Measurements from ENCODE around the gene ST8SIA4.

The ST8SIA4 gene

GRCh38 chr5:100864931-100865330 lies 38.2 kb downstream of the ST8SIA4 start:
- no peak for DNase-seq

DNA sequence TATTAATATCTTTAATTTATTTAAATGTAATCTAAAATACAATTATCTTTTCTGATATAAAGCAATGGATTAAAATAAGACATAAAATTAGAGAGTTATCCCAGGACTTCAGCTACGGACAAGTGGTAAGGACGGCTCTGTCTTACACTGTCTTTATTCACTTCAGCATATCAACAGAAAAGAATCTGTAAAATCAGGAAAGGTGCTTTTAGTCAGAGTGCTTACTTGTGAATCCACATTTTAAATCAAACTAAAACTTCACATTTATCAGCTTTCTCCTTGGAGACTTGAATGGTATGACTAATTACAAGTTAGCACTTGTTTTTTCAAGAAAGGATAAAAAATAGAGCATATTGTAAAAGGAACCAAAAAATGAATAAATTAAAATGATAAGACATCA lies 39.3 kb downstream of the ST8SIA4 start:
- DNase-seq: no peak

- DNase-seq: no peak
These were observed 41.9 kb downstream of the ST8SIA4 start for GRCh38 chr5:100861148-100861547.

GRCh38 chr5:100860407-100860806 lies 42.7 kb downstream of the ST8SIA4 start:
- DNase-seq: no peak

DNA sequence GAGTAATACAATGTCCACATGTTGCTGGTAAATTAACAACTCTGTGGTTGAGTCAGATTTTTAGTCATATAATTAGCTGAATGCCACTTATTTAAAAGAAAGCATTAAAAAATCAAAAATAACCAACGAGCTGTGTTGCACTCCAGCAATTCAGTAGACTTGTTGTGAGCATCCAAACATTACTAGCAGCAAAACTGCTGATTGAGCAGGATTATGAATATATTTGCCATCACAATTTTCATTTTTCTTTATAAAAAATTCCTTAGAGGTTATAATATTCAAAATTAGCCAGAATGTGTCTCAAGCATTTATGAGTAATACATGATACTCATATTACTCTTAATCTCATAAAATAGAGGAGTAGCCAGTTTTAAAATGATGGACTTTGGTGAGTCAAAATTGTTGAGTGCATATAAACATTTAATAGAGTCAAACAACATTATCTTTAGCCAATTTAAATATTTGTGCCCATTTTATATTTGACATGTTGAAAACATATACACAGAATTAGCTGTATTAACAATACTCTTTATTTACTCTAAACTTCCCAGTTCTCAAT lies 44.0 kb downstream of the ST8SIA4 start:
- no peak for DNase-seq

DNA sequence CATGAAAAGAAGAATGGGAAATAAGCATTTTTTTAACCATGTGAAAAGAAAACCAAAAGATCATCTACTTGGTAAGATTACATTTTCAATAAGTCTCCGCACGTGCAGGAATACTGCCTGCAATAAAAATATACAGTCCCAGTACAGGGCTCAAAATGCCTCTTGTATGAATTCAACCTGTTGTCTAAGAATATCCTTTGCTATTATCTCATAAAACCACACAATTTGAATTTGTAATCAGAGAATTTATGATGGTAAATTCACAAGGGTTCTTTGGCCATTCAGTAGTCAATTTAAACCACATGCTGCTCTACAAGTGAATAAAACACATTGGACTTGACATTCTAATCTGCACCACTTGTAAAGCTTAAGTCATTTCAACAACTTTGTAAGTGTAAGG lies 46.6 kb downstream of the ST8SIA4 start:
- no peak for DNase-seq

DNA sequence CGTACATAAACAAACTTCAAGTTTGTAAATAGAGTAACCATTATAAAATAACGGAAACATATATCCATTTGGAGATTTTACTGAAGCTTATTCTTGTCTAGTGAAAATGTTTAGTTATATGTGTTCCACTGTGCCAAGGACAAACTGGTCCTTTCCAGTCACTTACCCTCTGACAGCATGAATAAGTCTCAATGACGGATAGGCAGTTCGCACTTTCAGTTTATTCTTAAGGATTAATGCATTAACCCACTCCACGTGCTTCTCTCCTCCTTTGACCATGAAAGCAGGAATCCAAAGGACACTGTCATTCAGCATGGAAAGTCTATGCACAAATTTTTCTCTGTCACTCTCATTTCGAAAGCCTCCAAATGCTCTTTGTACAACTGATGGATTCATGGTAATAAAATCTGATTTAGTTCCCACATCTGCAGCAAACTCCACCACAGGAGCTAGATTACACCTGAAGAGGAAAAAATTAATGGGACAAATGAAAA lies 47.1 kb downstream of the ST8SIA4 start:
- no peak for DNase-seq

DNA sequence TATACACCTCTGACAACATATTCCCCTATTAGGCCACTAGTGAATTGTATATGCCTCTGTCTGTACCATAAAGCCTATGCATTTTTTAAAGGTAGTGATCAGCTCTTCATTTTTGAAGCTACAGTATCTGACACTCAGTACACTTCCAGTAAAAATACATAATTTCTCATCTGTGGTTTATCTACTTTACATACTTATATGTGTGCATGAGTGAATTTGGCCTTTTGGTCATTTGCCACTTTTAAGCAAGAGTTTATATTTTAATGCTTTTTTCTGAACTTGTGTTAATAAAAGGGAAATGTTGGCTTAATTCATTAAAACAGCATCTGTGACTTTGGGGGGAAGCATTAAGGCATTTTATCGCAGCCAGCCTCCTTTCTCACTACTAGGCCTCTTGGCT lies 47.8 kb downstream of the ST8SIA4 start:
- DNase-seq: no peak

GRCh38 chr5:100854591-100854990 lies 48.5 kb downstream of the ST8SIA4 start:
- DNase-seq: no peak

DNA sequence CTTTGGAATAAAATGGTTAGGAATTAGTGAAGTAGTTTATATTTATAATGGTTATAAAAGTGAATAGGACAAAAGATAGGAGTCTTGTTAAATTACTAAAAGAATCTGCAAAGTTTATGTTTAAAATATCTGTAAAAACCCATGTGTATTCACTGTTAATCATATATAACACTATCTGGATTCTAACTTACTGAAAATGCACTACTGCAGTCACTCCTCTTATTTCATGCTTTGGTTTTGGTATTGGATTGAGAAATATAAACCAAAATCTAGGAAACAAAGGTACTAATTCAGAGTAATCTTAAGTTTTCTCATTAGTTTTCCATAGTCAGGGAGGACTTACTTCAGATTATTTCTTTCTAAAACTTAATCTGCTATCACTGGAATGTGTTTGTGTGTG lies 49.5 kb downstream of the ST8SIA4 start:
- DNase-seq: no peak

- no peak for DNase-seq
These were observed 50.1 kb downstream of the ST8SIA4 start for GRCh38 chr5:100852988-100853449.

DNA sequence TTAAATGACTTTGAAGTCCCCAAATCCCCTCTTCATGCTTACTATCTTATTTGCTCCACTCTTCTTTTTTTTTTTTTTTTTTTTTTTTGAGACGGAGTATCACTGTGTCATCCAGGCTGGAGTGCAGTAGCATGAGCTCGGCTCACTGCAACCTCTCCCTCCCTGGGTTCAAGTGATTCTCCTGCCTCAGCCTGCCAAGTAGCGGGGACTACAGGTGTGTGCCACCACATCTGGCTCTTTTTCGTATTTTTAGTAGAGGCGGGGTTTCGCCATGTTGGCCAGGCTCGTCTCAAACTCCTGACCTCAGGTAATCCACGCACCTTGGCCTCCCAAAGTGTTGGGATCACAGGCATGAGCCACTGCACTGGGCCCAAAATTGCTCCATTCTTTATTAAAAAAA lies 51.0 kb downstream of the ST8SIA4 start:
- DNase-seq: no peak

- DNase-seq: no peak
These were observed 56.3 kb downstream of the ST8SIA4 start for GRCh38 chr5:100846772-100847171.

DNA sequence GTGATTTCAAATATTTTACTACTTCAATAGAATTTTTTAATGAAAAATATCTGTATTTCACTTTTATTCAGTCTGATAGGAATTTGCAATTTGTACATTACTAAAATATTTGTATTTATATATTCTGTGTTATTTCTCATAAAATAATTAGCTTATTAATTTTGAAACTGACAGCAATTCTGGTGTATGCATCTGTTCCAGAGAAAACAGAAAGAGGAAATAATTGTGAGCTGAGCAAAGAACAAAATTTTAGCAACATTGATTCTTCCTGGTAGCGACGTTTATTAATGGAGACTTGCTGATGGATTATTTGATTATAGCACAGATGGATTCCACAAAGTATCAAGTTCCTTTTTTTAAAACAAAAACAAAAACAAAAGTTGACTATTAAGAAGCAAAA lies 61.0 kb downstream of the ST8SIA4 start:
- no peak for DNase-seq

DNA sequence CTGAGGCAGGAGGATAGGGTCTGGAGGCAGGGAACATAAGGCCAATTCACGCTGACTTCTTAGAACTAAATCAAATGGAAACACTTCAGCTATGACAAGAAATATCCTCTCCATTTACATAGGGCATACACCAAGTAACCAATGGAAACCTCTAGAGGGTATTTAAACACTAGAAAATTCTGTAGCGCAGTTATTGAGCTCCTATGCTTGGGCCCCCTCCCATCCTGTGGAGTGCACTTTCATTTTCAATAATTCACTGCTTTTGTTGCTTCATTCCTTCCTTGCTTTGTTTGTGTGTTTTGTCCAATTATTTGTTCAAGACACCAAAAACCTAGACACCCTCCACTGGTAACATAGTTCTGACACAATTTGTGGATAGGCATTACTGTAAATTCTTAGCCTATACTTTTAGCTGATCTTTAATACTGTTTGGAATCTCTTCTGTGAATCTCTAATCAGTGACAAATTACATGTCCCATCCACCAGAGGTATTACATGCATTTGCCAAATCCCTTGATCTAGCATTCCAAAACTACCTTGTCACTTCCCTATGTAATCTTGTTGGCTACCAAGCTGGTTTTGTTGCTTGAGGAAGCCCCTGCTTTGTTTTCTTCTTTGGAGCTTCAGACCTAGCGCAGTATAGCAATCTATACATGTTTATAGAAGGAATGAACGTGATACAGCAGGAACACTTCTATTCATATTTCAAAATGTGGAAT lies 61.6 kb downstream of the ST8SIA4 start:
- no peak for DNase-seq

GRCh38 chr5:100840789-100841188 lies 62.3 kb downstream of the ST8SIA4 start:
- no peak for DNase-seq

DNA sequence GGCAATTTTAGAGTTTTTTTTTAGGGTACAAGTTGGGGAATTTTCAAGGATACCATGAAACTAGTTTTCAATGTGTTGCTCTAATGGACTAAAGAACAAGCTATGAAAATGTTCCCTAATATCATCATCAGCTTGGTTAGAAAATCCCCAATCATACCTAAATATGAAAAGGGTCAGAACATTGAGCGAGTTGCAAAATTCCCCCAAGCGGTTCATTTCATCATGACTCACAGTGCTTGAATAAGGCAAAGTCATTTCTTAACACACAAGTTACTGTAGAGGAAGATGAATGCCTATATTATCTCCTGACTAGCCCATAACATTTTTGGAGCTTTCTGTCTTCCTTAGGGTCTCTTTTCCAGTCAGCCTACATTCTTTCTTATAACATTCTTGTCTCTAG lies 62.7 kb downstream of the ST8SIA4 start:
- no peak for DNase-seq

- DNase-seq: no peak
These were observed 65.0 kb downstream of the ST8SIA4 start for GRCh38 chr5:100838048-100838473.

GRCh38 chr5:100834519-100834918 lies 68.6 kb downstream of the ST8SIA4 start:
- DNase-seq: no peak

GRCh38 chr5:100832252-100833230 lies 70.5 kb downstream of the ST8SIA4 start:
- no peak for DNase-seq

DNA sequence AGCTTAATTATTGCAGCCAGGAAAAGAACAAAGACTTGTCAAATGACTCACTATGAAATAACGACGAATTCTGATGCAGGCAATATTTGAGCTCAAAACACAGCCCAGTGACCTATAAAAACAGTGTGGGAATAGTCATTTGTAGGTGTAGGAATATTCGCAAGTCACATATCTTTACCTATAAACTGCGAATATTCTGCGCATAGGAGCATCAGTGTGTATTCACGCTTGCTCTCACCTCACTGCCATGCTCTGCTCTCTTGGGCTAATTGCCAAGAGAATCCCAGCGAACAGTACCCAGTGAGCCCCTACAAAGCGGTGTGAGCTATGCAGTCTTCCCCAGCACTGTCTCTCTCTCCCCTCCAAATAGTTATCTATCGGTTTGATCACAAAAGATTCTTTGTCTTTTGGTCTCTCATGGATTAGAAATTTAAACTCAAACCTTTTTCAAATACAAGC lies 74.2 kb downstream of the ST8SIA4 start:
- DNase-seq: no peak

GRCh38 chr5:100828071-100828897 lies 74.8 kb downstream of the ST8SIA4 start:
- DNase-seq: no peak

All from EL (cell line).